ENCODE data around the gene PCDHB13.
"Not testable (repeated sequence)": the region's sequence is repeated elsewhere in the genome, so short reads cannot be mapped to it uniquely, and the experiment has no call there.

The PCDHB13 gene

GRCh38 chr5:141213656-141214339, at the start of gene PCDHB13:
PCDHB13 (plus strand) TSS chr5:141213919; CDS start chr5:141214124, 205 bp downstream.
- DNase-seq = peak; percentile 50

- DNase-seq = no peak
Measured at GRCh38 chr5:141172381-141173204, 41.1 kb upstream of the PCDHB13 start, which contains the start of gene PCDHB7. PCDHB7 (plus strand) TSS chr5:141172644; CDS start chr5:141172836, 192 bp downstream.

- DNase-seq = not testable (repeated sequence)
Measured at GRCh38 chr5:141174291-141175104, 39.2 kb upstream of the PCDHB13 start.

- no peak for DNase-seq
Measured at GRCh38 chr5:141175933-141176332, 37.8 kb upstream of the PCDHB13 start.

GRCh38 chr5:141177577-141178191, 36.0 kb upstream of the PCDHB13 start, which contains the start of gene PCDHB8:
PCDHB8 (plus strand) TSS chr5:141177790; CDS start chr5:141178035, 245 bp downstream.
- DNase-seq = peak; percentile 6

- not testable (repeated sequence) for DNase-seq
Measured at GRCh38 chr5:141179371-141179770, 34.3 kb upstream of the PCDHB13 start.

- DNase-seq = not testable (repeated sequence)
Measured at GRCh38 chr5:141179876-141180275, 33.8 kb upstream of the PCDHB13 start.

DNA sequence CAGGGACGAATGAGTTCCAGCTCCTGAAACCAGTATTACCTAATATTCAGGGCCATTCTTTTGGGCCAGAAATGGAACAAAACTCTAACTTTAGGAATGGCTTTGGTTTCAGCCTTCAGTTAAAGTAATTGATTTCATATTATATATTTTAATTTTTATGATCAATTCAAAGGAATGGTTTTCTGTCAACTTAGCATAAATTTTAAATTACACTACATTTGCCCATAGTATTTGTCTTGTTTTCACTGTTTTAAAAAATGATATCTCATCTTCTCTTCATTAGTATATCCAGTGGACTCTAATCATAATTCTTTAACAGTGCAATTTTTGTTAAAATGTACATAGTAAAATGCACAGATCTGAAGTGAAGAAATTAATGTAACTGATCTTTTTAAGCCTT, 33.4 kb upstream of the PCDHB13 start:
- no peak for DNase-seq

GRCh38 chr5:141182248-141182647, 31.5 kb upstream of the PCDHB13 start, which contains the start of gene PCDHB16:
PCDHB16 (plus strand) TSS chr5:141182387; CDS start chr5:141182560, 173 bp downstream.
- DNase-seq = no peak

GRCh38 chr5:141184117-141184855, 29.4 kb upstream of the PCDHB13 start:
- DNase-seq = not testable (repeated sequence)

DNA sequence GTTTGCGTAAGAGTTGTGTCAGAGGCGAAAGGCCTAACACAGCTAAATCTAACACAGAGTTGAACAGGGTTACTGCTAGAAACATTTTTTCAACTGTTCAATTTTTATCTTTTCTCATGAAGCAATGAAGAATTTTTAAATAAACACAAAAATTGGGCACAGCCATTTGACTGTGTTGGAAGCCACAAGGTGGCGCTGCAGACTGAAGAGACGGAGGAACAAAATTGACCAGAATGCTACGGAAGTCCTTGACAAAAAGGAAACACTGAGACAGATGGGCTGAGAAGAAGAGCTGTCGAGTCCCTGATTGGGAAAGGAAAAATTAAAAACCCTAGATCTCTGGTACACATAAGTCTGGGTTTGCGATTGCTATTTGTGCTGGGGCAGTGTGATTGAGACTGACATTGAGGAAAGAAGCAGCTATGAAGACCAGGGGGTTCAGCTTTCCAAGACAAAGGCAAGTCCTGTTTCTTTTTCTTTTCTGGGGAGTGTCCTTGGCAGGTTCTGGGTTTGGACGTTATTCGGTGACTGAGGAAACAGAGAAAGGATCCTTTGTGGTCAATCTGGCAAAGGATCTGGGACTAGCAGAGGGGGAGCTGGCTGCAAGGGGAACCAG, 26.7 kb upstream of the PCDHB13 start, which contains the start of gene PCDHB9:
TSS of gene PCDHB9 (plus strand) at position 265 of the 616 bp plus-strand sequence. CDS start at position 423, 158 bp downstream.
- no peak for DNase-seq

DNA sequence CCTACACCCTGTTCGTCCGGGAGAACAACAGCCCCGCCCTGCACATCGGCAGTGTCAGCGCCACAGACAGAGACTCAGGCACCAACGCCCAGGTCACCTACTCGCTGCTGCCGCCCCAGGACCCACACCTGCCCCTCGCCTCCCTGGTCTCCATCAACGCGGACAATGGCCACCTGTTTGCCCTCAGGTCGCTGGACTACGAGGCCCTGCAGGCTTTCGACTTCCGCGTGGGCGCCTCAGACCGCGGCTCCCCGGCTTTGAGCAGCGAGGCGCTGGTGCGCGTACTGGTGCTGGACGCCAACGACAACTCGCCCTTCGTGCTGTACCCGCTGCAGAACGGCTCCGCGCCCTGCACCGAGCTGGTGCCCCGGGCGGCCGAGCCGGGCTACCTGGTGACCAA, 25.0 kb upstream of the PCDHB13 start:
- not testable (repeated sequence) for DNase-seq

- DNase-seq = not testable (repeated sequence)
Measured at GRCh38 chr5:141189131-141189530, 24.6 kb upstream of the PCDHB13 start.

DNA sequence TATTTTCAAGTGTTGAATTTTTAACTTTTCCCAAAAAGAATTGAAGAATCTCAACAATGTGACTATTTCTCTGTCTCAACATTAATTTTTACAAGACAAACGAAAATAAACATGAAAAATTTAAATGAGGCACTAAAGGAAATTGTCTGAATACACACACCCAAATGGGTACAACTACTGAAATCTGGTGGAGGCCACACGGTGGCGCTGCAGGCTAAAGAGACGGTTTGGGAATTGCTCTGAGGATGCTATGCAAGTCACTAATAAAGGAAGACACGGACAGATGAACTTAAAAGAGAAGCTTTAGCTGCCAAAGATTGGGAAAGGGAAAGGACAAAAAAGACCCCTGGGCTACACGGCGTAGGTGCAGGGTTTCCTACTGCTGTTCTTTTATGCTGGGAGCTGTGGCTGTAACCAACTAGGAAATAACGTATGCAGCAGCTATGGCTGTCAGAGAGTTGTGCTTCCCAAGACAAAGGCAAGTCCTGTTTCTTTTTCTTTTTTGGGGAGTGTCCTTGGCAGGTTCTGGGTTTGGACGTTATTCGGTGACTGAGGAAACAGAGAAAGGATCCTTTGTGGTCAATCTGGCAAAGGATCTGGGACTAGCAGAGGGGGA, 21.5 kb upstream of the PCDHB13 start, which contains the start of gene PCDHB10:
TSS of gene PCDHB10 (plus strand) at position 244 of the 616 bp plus-strand sequence. CDS start at position 444, 200 bp downstream.
- no peak for DNase-seq

DNA sequence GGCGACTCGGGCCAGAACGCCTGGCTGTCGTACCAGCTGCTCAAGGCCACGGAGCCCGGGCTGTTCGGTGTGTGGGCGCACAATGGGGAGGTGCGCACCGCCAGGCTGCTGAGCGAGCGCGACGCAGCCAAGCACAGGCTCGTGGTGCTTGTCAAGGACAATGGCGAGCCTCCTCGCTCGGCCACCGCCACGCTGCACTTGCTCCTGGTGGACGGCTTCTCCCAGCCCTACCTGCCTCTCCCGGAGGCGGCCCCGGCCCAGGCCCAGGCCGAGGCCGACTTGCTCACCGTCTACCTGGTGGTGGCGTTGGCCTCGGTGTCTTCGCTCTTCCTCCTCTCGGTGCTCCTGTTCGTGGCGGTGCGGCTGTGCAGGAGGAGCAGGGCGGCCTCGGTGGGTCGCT, 19.4 kb upstream of the PCDHB13 start:
- not testable (repeated sequence) for DNase-seq

DNA sequence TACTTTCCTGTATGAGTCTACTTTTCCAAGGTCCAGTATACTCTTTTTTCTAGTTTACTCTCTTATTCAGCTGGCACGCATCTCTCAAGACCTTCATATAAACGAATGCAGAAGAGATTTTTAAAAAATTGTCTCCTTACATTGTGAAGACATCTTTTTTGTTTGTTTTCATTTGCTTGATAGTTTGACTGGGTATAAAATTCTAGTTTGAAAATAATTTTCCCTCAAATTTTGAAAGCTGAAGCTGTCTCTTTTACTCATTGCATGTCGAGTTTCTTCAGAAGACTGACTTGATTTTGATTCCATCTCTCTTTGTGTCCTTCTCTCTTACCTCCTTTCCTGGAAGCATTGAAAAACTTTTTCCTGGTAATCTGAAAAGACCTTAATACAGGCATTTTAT, 17.4 kb upstream of the PCDHB13 start:
- no peak for DNase-seq

DNA sequence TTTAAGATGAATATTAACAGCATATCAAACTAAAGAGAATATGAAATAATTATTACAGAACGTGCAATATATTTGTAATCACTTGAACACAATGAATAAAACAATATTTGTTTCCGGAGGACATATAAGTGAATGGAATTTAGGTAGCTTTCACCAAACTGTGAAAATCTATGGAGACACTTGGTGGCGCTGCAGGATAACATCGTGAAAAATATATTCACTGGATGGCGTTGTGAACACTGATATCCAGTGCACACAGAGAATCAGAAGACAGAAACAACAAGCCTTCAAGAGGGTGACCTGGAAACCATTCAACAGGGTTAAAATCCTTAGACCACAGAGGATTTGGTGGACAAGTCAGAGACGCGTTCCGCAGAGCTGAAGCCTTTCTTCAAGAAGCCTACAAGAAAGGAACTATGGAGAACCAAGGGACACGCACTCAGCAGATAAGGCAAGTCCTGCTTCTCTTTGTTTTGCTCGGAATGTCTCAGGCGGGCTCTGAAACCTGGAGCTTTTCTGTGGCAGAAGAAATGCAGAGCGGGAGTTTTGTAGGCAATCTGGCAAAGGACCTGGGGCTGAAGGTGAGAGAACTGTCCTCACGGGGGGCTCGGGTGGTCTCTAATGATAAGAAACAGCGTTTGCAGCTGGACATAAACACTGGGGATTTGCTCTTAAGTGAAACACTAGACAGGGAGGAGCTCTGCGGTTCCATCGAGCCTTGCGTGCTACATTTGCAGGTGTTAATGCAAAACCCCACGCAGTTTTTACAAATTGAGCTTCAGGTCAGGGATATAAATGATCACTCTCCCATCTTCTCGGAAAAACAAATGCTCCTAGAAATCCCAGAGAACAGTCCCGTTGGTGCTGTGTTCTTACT, 14.1 kb upstream of the PCDHB13 start, which contains the start of gene PCDHB11:
TSS of gene PCDHB11 (plus strand) at position 269 of the 877 bp plus-strand sequence. CDS start at position 417, 148 bp downstream.
- DNase-seq = peak; percentile 33

- DNase-seq = not testable (repeated sequence)
Measured at GRCh38 chr5:141201126-141201525, 12.6 kb upstream of the PCDHB13 start.

DNA sequence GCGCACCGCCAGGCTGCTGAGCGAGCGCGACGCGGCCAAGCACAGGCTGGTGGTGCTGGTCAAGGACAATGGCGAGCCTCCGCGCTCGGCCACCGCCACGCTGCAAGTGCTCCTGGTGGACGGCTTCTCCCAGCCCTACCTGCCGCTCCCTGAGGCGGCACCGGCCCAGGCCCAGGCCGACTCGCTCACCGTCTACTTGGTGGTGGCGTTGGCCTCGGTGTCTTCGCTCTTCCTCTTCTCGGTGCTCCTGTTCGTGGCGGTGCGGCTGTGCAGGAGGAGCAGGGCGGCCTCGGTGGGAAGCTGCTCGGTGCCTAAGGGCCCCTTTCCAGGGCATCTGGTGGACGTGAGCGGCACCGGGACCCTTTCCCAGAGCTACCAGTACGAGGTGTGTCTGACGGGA, 12.1 kb upstream of the PCDHB13 start:
- DNase-seq = not testable (repeated sequence)
